NCI-H2107 treated with DMSO at 0.1 percent for 48 hours (cell line): ENCODE results near the gene ABCA4.
"Not testable (repeated sequence)": the region's sequence is repeated elsewhere in the genome, so short reads cannot be mapped to it uniquely, and the experiment has no call there.

Source experiments
- DNase-seq: peaks from one replicate; lab custom pipeline; 2025; ENCODE audit not compliant: unreplicated experiment; lab: John Stamatoyannopoulos, UW

ABCA4 gene

DNA sequence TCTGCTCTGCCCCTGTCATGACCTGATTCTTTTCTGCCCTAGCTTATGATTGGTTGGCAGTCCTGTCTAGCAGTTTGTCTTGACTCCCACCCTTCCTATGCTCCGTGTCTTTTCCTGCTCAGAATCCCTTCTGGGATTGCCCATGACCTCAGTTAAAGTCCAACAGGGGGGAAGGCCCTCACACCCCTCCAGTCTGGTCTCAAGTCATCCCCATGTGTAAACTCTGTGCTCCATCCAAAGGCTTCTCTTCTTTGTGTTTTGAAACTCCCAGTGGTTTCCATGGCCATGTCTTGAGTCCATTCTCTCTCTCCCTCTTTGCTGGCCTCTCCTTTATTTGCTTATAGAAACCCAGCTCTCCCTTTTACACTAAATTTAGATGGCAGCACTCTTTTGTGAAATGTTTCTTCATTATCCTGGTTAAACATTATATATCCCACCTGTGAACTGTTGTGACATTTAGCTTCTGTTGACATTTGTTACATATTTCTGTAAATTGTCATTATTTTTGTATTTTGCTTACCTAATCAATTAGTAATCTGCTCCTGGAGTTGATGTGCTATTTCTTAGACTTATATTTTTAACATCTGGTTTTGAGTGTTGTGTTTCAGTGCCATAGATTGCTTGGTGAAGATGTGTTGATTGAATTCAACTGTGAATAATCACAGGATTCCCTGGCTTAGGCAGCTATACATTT is 162.8 kb downstream of the ABCA4 start:
- DNase-seq, result no peak

DNA sequence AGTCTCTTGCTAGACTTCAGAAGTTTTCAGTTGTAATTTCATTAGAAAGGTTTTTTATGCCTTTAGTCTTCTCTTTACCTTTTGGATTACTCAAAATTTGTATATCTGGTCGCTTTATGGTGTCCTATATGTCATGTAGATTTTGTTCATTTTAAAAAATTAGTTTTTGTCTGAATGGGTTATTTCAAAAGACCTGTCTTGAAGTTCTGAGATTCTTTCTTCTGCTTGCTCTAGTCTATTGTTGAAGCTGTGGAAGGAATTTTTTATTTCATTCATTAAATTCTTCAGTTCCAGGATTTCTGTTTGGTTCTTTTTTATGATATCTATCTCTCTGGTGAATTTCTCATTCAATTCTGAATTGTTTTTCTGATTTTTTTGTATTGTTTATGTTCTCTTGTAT is 165.2 kb downstream of the ABCA4 start:
- DNase-seq, result no peak

DNA sequence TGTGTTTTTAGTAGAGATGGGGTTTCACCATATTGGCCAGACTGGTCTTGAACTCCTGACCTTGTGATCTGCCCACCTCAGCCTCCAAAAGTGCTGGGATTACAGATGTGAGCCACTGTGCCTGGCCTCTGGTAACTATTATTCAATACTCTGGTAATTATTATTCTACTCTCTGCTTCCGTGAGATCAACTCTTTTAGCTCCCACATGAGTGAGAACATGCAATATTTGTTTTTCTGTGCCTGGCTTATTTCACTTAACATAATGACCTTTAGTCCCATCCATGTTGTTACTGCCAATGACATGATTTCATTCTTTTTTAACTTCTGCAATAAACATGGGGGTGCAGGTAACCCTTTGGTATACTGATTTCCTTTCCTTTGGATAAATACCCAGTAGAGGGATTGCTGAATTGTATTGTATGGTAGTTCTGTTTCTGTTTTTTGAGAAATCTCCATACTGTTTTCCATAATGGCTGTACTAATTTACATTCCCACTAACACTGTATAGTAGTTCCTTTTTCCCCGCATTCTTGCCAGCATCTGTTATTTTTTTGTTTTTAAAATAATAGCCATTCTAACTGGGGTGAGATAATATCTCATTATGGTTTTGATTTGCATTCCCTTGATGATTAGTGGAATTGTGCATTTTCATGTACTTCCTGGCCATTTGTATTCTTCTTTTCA is 173.8 kb downstream of the ABCA4 start:
- not testable (repeated sequence) for DNase-seq
